ENCODE results near the gene TRIM29. TPM values are rescaled to one million over a fixed set of nuclear protein-coding genes. Genes with fewer than 3 reads are reported as not detected.

TRIM29 gene
- total RNA-seq, 1 experiment from 2014 or later: 2.1 TPM

DNA sequence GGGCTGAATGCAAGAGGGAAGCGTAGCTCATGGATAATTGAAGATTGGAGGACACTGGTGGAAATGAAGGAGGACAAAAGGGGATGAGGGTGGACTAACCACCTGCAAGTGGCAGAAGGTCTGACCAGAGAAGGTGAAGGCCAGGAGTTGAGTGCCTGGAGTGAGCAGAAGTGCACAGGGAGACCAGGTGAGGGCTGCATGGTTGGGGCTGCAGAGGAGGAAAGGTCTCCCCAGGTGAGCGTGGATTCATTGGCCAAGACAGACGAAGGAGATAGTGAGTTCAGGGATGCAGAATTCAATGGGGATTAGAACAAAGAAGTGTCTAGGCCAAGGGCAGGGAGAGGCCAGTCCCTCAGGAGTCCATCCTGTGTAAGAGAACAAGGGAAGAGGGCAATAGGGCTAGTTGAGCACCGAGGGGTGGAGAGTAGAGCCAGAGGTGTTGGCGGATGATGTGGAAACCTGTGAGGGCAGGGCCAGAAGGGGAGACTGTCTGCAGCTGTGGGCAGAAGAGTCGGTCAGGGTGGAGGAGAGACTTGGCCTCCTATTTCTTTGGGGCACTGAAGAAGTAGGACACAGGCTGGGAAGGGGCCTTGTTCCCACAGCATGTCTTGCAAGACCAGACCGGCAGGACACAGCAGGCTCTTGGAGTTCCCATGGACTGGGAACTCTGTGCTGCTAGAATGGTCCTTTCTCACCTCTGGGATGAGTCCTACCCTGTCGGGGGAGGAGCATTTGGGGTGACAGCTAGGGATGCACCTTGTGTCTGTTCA, 6.7 kb downstream of the TRIM29 start:
- Mint-ChIP-seq H3K4me1 (ENCODE audit: low read depth, unreplicated experiment) (peaks cover 16% of the 10 kb centered on the region), H3K9me3 (ENCODE audit: low read depth, unreplicated experiment) (no peaks in the 10 kb centered on the region), H3K4me3 (ENCODE audit: low read depth, unreplicated experiment) (no peak overlapping the region), H3K36me3 (ENCODE audit: insufficient read depth, unreplicated experiment) (peaks cover 5% of the 10 kb centered on the region), H3K27me3 (ENCODE audit: unreplicated experiment) (peaks cover 13% of the 10 kb centered on the region), H3K27ac (ENCODE audit: unreplicated experiment) (no peak overlapping the region)
- CTCF ChIA-PET: no interaction called here
- TF ChIP-seq, protein P1, sequence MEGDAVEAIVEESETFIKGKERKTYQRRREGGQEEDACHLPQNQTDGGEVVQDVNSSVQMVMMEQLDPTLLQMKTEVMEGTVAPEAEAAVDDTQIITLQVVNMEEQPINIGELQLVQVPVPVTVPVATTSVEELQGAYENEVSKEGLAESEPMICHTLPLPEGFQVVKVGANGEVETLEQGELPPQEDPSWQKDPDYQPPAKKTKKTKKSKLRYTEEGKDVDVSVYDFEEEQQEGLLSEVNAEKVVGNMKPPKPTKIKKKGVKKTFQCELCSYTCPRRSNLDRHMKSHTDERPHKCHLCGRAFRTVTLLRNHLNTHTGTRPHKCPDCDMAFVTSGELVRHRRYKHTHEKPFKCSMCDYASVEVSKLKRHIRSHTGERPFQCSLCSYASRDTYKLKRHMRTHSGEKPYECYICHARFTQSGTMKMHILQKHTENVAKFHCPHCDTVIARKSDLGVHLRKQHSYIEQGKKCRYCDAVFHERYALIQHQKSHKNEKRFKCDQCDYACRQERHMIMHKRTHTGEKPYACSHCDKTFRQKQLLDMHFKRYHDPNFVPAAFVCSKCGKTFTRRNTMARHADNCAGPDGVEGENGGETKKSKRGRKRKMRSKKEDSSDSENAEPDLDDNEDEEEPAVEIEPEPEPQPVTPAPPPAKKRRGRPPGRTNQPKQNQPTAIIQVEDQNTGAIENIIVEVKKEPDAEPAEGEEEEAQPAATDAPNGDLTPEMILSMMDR (IDR thresholded peaks at IDR 0.05; ENCODE audit: unreplicated experiment): no peak
- no peak for DNase-seq
- intact Hi-C loops (cut with micrococcal nuclease; ENCODE audit: unreplicated experiment): no loop called here
- BruUV-seq (replicated peaks): no TSS peak

DNA sequence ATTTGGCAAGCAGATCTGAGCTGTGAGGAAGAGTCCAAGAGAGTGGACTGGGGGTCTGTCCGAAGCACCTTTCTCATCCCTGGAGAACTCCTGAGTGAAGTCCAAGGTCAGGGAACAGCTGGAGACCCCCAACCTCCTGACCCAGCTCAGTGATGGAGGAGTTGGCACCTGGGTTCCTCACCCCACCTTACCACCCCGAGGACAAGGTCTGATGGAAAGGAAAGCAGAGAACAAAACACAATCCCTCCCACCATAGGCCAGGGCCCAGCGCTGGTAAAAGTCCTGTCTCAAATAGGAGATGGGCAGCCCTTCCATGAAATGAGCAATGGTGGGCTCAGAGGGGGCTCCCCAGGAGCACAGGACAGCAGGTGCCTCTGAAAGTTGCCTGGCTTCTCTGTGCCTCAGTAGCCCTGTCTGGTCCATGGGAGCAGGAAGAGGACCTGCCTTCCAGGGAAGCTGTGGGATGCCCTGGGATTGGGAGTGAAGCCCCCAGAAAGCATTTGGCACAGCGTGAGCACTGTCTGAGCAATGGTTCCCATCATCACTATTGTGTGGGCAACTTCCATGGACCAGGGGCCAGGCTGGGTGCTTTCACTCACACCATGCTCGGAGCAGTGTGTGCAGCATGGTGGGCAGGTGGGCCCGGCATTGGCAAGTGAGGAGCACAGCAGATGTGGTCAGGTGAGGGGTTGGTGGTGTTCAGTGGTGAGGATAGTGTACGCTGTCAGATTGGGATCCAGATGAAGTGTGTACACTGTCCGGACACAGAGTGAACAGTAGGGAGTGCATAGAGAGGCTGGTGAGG, 7.5 kb downstream of the TRIM29 start:
- no peaks in the 10 kb centered on the region for H3K9me3 Mint-ChIP-seq (ENCODE audit: low read depth, unreplicated experiment)
- H3K27me3 Mint-ChIP-seq (ENCODE audit: unreplicated experiment): peaks cover 13% of the 10 kb centered on the region
- DNase-seq: no peak
- H3K4me1 Mint-ChIP-seq (ENCODE audit: low read depth, unreplicated experiment): peaks cover 16% of the 10 kb centered on the region
- peaks cover 5% of the 10 kb centered on the region for H3K36me3 Mint-ChIP-seq (ENCODE audit: insufficient read depth, unreplicated experiment)
- CTCF ChIA-PET: no interaction called here
- no peak overlapping the region for H3K4me3 Mint-ChIP-seq (ENCODE audit: low read depth, unreplicated experiment)
- no TSS peak for BruUV-seq (replicated peaks)
- TF ChIP-seq, protein P1 (IDR thresholded peaks at IDR 0.05; ENCODE audit: unreplicated experiment): no peak
- H3K27ac Mint-ChIP-seq (ENCODE audit: unreplicated experiment): no peak overlapping the region
- intact Hi-C loops (cut with micrococcal nuclease; ENCODE audit: unreplicated experiment): no loop called here

DNA sequence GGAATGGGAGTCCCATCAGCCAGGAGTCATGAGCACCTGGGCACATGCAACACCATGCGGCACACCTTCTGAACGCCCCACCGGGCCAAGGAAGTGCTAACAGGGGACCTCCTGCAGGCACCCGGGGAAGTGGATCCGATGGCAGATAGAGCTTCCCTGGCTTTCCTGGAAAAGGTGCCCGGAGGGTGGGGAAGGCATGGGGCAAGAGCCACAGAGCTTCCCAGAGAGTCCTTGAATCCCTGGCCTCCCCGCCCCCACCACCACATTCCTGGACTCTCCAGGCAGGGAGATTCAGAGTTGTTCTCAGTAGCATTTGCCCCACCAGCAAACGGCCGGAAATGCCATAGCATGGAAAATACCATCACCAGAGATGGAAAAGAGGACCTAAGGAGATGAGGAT, 8.3 kb downstream of the TRIM29 start:
- BruUV-seq (replicated peaks): no TSS peak
- Mint-ChIP-seq H3K4me3 (ENCODE audit: low read depth, unreplicated experiment) (no peak overlapping the region), H3K4me1 (ENCODE audit: low read depth, unreplicated experiment) (peaks cover 16% of the 10 kb centered on the region), H3K36me3 (ENCODE audit: insufficient read depth, unreplicated experiment) (peaks cover 5% of the 10 kb centered on the region), H3K27ac (ENCODE audit: unreplicated experiment) (no peak overlapping the region), H3K27me3 (ENCODE audit: unreplicated experiment) (peaks cover 13% of the 10 kb centered on the region), H3K9me3 (ENCODE audit: low read depth, unreplicated experiment) (no peaks in the 10 kb centered on the region)
- TF ChIP-seq, protein P1 (IDR thresholded peaks at IDR 0.05; ENCODE audit: unreplicated experiment): no peak
- intact Hi-C loops (cut with micrococcal nuclease; ENCODE audit: unreplicated experiment): no loop called here
- CTCF ChIA-PET: no interaction called here
- no peak for DNase-seq

DNA sequence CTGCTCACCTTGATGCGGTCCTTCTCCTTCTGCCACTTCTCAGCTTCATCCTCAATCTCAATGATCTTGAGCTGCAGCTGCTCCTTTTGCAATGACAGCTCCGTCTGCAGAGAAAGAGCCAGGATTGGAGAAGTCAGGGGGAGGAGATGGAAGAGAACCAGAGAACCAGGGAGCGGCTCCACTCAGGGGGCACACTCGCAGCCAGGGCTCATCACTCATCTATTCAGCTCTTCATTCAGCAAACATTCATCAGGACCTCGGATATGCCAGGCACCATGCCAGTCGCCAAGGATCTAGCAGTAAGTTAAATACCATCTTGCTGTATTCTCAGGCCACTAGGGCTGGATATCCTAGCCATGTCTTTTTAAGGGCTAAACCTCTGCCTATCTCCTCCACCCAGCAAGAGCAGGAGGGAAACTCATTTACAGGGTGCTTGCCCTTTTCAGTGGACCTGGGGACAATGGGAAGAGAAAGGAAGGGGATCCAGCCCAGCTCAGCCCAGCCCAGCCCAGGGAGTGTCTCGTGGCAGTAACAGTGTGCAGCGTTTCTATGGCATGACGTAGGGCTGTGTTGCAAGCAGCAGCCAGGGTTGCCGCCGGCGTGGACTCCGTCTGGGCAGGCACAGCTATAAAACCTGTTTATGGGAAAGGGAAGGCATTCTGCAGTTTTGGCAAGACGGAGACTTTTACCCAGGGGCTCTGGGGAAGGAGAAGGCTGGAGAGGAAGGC, 9.4 kb downstream of the TRIM29 start:
- intact Hi-C loops (cut with micrococcal nuclease; ENCODE audit: unreplicated experiment): no loop called here
- TSS peak; percentile 85 for BruUV-seq (replicated peaks)
- peaks cover 21% of the 10 kb centered on the region for H3K4me1 Mint-ChIP-seq (ENCODE audit: low read depth, unreplicated experiment)
- H3K27ac Mint-ChIP-seq (ENCODE audit: unreplicated experiment): peak overlapping the region; percentile 62
- H3K9me3 Mint-ChIP-seq (ENCODE audit: low read depth, unreplicated experiment): no peaks in the 10 kb centered on the region
- TF ChIP-seq, protein P1 (IDR thresholded peaks at IDR 0.05; ENCODE audit: unreplicated experiment): no peak
- peak; percentile 66 for DNase-seq
- H3K4me3 Mint-ChIP-seq (ENCODE audit: low read depth, unreplicated experiment): peak overlapping the region; percentile 34
- peaks cover 13% of the 10 kb centered on the region for H3K27me3 Mint-ChIP-seq (ENCODE audit: unreplicated experiment)
- peaks cover 5% of the 10 kb centered on the region for H3K36me3 Mint-ChIP-seq (ENCODE audit: insufficient read depth, unreplicated experiment)
- CTCF ChIA-PET: no interaction called here
